Loucy (cell line): ENCODE data around the gene DPP3.

Source experiments
- H2AFZ ChIP-seq: fragments of 200-600 bp; sonication (generic); 2 replicates; pipeline ENCODE4 v1.6.0; 2016; ENCODE audit warnings: antibody characterized with exemption, mild to moderate bottlenecking, low read length, moderate library complexity
- H3F3A ChIP-seq: fragments of 200-600 bp; 2 replicates; pipeline ENCODE4 v1.6.0; 2016; ENCODE audit warnings: antibody characterized with exemption, low read depth, mild to moderate bottlenecking
- H3K27me3 ChIP-seq: fragments of 200-600 bp; sonication (generic); 2 replicates; pipeline ENCODE4 v1.6.1; 2014; ENCODE audit warnings: low read length, mild to moderate bottlenecking; ENCODE audit not compliant: insufficient read depth, poor library complexity, severe bottlenecking
- H3K36me3 ChIP-seq: fragments of 200-600 bp; sonication (generic); 2 replicates; pipeline ENCODE4 v1.6.1; 2016; ENCODE audit warnings: low read length; ENCODE audit not compliant: insufficient read depth
- H3K4me1 ChIP-seq: fragments of 200-600 bp; sonication (generic); 2 replicates; pipeline ENCODE4 v1.5.1; 2014; ENCODE audit warnings: low read length, mild to moderate bottlenecking; ENCODE audit not compliant: insufficient read depth, poor library complexity, severe bottlenecking
- H3K4me2 ChIP-seq: fragments of 200-600 bp; sonication (generic); 2 replicates; pipeline ENCODE4 v1.6.0; 2014; ENCODE audit warnings: antibody characterized with exemption, low read length, low read depth, mild to moderate bottlenecking; ENCODE audit not compliant: poor library complexity, severe bottlenecking
- H3K4me3 ChIP-seq: fragments of 200-600 bp; sonication (generic); 2 replicates; pipeline ENCODE4 v1.5.1; 2014; ENCODE audit warnings: low read length, mild to moderate bottlenecking, mixed read lengths; ENCODE audit not compliant: poor library complexity, severe bottlenecking
- H3K79me2 ChIP-seq: fragments of 200-600 bp; sonication (generic); 2 replicates; pipeline ENCODE4 v1.6.1; 2014; ENCODE audit warnings: low read length; ENCODE audit not compliant: insufficient read depth
- H3K9ac ChIP-seq: fragments of 200-600 bp; sonication (generic); 2 replicates; pipeline ENCODE4 v1.6.0; 2014; ENCODE audit warnings: mild to moderate bottlenecking, low read depth, low read length, moderate library complexity; ENCODE audit not compliant: poor library complexity, severe bottlenecking
- H3K9me2 ChIP-seq: fragments of 200-600 bp; sonication (generic); replicated peaks from 2 replicates; pipeline ENCODE4 v1.6.1; 2016; ENCODE audit warnings: low read depth, low read length, mixed read lengths
- H3K9me3 ChIP-seq: fragments of 200-600 bp; sonication (generic); 2 replicates; pipeline ENCODE4 v1.6.1; 2014; ENCODE audit warnings: mild to moderate bottlenecking, antibody characterized with exemption, low read length, low read depth; ENCODE audit not compliant: insufficient read depth
- H4K20me1 ChIP-seq: fragments of 200-600 bp; sonication (generic); 2 replicates; pipeline ENCODE4 v1.6.0; 2014; ENCODE audit warnings: antibody characterized with exemption, low read length, mild to moderate bottlenecking; ENCODE audit not compliant: insufficient read depth, poor library complexity, severe bottlenecking
- CTCF ChIP-seq: fragments of 200-600 bp; sonication (generic); conservative IDR thresholded peaks from 2 replicates; pipeline ENCODE4 v1.5.1; 2014; ENCODE audit warnings: mild to moderate bottlenecking, antibody characterized with exemption, low read length
- EZH2phosphoT487 ChIP-seq: fragments of 200-600 bp; IDR thresholded peaks from 2 replicates; pipeline ENCODE4 v1.6.1; 2018; ENCODE audit warnings: antibody characterized with exemption, mild to moderate bottlenecking, moderate library complexity, borderline replicate concordance

The DPP3 gene

GRCh38 chr11:66465373-66466224 is 14.6 kb upstream of the DPP3 start:
- Histone ChIP-seq H3K9ac (peak overlapping the region; percentile 32), H2AFZ (peak overlapping the region; percentile 69), H3K4me1 (peaks cover 28% of the 10 kb centered on the region), H3K9me2 (no peaks in the 10 kb centered on the region), H3K27me3 (no peaks in the 10 kb centered on the region), H3F3A (peaks cover 9% of the 10 kb centered on the region; the same call in 1 of the 2 replicates), H3K36me3 (no peaks in the 10 kb centered on the region), H3K4me2 (peak overlapping the region; percentile 66), H3K79me2 (no peaks in the 10 kb centered on the region), H4K20me1 (no peaks in the 10 kb centered on the region), H3K4me3 (peak overlapping the region; percentile 71), H3K9me3 (no peaks in the 10 kb centered on the region; the same call in 1 of the 2 replicates)
- TF ChIP-seq CTCF: no peak
- TF ChIP-seq EZH2phosphoT487: no peak

GRCh38 chr11:66466225-66467033 is 13.8 kb upstream of the DPP3 start, which contains the start of gene PELI3:
Gene PELI3 (plus strand): TSS chr11:66466905. CDS start chr11:66468129, 1,224 bp downstream.
- Histone ChIP-seq H3K9ac (peak within 1 kb of the TSS; percentile 32), H3K4me3 (peak within 1 kb of the TSS; percentile 71), H2AFZ (peak within 1 kb of the TSS; percentile 69)

More at GRCh38 chr11:66466225-66467033, 13.8 kb upstream of the DPP3 start, which contains the start of gene PELI3:
- Histone ChIP-seq H3K9me2 (no peaks in the 10 kb centered on the region), H3K9me3 (no peaks in the 10 kb centered on the region; the same call in 1 of the 2 replicates), H4K20me1 (no peaks in the 10 kb centered on the region), H3K79me2 (no peaks in the 10 kb centered on the region), H3K4me1 (peaks cover 28% of the 10 kb centered on the region), H3K27me3 (no peaks in the 10 kb centered on the region), H3F3A (peaks cover 9% of the 10 kb centered on the region; the same call in 1 of the 2 replicates), H3K4me2 (peak within 1 kb of the TSS; percentile 66), H3K36me3 (no peaks in the 10 kb centered on the region)
- TF ChIP-seq EZH2phosphoT487: no peak
- TF ChIP-seq CTCF: no peak
